LNCaP clone FGC (cell line): ENCODE measurements around the gene RASSF8.

Source experiments
- DNase-seq: peaks from one replicate; pipeline ENCODE4 v3.0.0-alpha.2; 2011; ENCODE audit warnings: low read depth
- H3K4me3 ChIP-seq: 2 replicates; pipeline ENCODE4 v1.5.1; 2011; ENCODE audit warnings: mild to moderate bottlenecking, low read depth, low read length, control low read depth
- TF ChIP-seq, protein P1 (sequence below): IDR thresholded peaks from 2 replicates; pipeline ENCODE4 v1.5.1; 2012; ENCODE audit warnings: mild to moderate bottlenecking; ENCODE audit not compliant: control insufficient read depth, insufficient read depth; ENCODE audit errors: extremely low read depth

Gene RASSF8

DNA sequence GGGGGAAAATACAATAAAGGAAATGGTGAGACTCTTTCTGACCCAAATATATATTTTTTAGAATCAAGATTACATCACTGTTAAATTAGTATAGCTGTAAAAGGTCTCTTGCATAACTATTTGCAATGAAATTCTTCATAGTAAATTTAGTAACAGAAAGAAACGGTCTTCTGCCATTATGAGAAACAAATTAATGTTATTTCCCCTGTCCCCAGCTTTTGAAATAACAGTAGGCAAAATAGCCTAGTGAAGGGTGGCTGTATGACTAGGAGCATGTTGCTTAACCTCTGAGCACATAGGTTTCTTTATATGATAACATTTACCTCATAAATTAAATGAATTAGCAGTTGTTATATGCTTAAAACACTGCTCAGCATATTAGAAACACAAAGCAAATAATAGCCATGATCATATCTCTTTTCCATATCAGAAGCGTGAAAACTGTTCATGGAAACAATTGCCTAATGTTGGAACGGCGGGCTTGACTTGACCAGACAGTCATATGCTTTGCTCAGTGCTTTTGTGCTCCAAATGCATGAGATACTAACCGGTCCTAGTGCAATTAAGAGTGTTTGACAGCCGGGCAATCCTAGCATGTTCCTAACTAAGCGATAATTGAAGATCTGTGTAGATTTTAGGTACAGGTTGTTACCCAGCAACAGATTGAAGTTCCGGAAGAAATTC is 142.3 kb downstream of the RASSF8 start:
- H3K4me3 ChIP-seq: no peak overlapping the region
- DNase-seq: no peak
- TF ChIP-seq, protein P1, sequence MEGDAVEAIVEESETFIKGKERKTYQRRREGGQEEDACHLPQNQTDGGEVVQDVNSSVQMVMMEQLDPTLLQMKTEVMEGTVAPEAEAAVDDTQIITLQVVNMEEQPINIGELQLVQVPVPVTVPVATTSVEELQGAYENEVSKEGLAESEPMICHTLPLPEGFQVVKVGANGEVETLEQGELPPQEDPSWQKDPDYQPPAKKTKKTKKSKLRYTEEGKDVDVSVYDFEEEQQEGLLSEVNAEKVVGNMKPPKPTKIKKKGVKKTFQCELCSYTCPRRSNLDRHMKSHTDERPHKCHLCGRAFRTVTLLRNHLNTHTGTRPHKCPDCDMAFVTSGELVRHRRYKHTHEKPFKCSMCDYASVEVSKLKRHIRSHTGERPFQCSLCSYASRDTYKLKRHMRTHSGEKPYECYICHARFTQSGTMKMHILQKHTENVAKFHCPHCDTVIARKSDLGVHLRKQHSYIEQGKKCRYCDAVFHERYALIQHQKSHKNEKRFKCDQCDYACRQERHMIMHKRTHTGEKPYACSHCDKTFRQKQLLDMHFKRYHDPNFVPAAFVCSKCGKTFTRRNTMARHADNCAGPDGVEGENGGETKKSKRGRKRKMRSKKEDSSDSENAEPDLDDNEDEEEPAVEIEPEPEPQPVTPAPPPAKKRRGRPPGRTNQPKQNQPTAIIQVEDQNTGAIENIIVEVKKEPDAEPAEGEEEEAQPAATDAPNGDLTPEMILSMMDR: no peak

- peak; percentile 94 for DNase-seq
- TF ChIP-seq, protein P1: no peak
- no peak overlapping the region for H3K4me3 ChIP-seq
Observed at GRCh38 chr12:26101350-26101734, 142.9 kb downstream of the RASSF8 start.

DNA sequence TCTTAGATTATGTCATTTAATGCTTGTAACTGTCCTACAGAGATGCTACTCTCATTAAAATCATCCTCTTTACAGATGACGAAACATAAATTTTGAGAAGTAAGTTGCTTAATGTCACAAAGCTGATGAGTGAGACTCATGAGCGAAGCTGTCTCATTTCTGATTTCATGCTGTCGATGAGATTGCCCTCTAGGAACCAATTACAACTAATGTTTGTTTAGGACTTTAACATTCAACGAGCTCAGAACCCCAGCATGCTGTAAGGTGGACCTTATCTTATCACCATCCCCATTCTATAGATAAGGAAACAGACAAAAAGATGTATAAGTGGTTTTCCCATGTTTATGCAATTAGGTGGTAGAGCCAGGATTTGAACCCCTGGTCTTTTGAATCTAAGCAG is 143.3 kb downstream of the RASSF8 start:
- no peak overlapping the region for H3K4me3 ChIP-seq
- TF ChIP-seq, protein P1: no peak
- DNase-seq: no peak

DNA sequence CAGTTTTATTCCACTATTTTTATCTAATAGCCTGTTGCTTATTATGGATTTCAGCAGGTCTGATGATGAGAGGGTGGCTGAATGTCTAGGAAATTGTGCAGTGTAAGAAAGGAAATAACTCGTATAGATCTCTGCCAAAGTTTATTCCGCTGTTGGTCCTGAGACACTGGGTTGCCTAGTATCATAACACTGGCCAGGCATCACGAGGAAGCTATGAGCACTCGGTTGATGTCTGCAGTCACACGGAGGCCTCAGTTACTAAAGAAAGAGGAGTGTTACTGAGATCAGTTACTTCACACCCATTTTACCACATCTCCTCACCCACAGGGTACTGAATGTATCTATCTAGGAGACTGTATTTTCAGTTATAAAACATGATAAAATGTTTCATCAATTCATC is 144.5 kb downstream of the RASSF8 start:
- no peak for DNase-seq
- no peak overlapping the region for H3K4me3 ChIP-seq
- TF ChIP-seq, protein P1: no peak

- H3K4me3 ChIP-seq: no peak overlapping the region
- DNase-seq: no peak
- TF ChIP-seq, protein P1: no peak
Observed at GRCh38 chr12:26106347-26106746, 147.9 kb downstream of the RASSF8 start.

GRCh38 chr12:26108915-26109314 is 150.4 kb downstream of the RASSF8 start:
- no peak for DNase-seq
- TF ChIP-seq, protein P1: no peak

DNA sequence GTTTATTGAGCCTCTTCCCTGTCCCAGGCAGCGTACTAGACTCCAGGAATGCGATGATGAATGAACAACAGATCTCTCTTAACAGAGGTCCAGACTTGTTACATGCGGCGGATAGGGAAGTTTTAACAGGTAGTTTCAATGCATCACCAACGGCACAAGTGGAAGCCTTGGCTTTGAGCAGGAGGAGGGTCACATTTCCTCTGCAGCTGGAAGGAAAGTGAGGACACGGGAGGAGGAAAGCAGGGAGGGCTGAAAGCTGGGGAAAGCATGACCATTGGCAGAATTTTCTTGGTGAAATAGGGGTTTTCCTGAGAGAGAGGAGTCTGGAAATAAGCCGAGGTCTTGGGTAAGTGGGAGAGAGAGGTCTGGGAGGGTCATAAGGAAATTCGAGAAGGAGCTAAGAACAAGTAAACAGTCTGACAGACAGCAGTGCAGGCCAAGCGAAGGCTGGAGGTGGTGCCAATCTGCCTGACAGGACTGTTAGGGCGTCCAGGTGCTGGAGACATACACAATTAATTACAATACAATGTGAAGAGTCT is 150.9 kb downstream of the RASSF8 start:
- H3K4me3 ChIP-seq: no peak overlapping the region
- DNase-seq: no peak
- TF ChIP-seq, protein P1: no peak

More at GRCh38 chr12:26108915-26109314, 150.4 kb downstream of the RASSF8 start:
- H3K4me3 ChIP-seq: no peak overlapping the region
